ENCODE data around the gene GPHA2. TPM values are rescaled to one million over a fixed set of nuclear protein-coding genes. Genes with fewer than 3 reads are reported as not detected.

The GPHA2 gene
- total and polyA plus RNA-seq, 7 donors = not detected

- 92 to 93% (median 93%) methylated on average over 23 of the region's 23 CpGs for WGBS, 3 donors
- no peaks in the 10 kb centered on the region for H3K4me1 ChIP-seq
- no peaks in the 10 kb centered on the region for H3K9me3 ChIP-seq
- DNase-seq (no peak), ATAC-seq (no peak)
- TF ChIP-seq CTCF (IDR thresholded peaks at IDR 0.05) = no peak
- H3K4me3 ChIP-seq = no peak overlapping the region
- no peaks in the 10 kb centered on the region for H3K27me3 ChIP-seq (ENCODE audit: insufficient read depth in 3 of 3, low read length in 2 of 3)
- H3K27ac ChIP-seq = no peak overlapping the region
- intact Hi-C loops (cut with DNase I) = no loop called here
- H3K36me3 ChIP-seq (ENCODE audit: insufficient read depth in 1 of 2, low read depth in 1 of 2) = peaks cover 11 to 98% of the 10 kb centered on the region in 2 donors
Measured at GRCh38 chr11:64903291-64903833, 32.3 kb downstream of the GPHA2 start.

GRCh38 chr11:64902102-64902900 is 33.4 kb downstream of the GPHA2 start:
- ATAC-seq (peak in 1 of 4 donors; percentile 3), DNase-seq (no peak)
- 87 to 89% (median 87%) methylated on average over 26 to 30 of the region's 30 CpGs for WGBS, 3 donors
- Histone ChIP-seq H3K27ac (no peak overlapping the region), H3K4me3 (no peak overlapping the region), H3K27me3 (ENCODE audit: insufficient read depth in 3 of 3, low read length in 2 of 3) (no peaks in the 10 kb centered on the region), H3K4me1 (no peaks in the 10 kb centered on the region), H3K9me3 (no peaks in the 10 kb centered on the region), H3K36me3 (ENCODE audit: insufficient read depth in 1 of 2, low read depth in 1 of 2) (peaks cover 7 to 98% of the 10 kb centered on the region in 2 donors)
- intact Hi-C loops (cut with DNase I) = no loop called here
- TF ChIP-seq CTCF (IDR thresholded peaks at IDR 0.05) = no peak

GRCh38 chr11:64900774-64901173 is 34.9 kb downstream of the GPHA2 start:
- TF ChIP-seq CTCF (IDR thresholded peaks at IDR 0.05) = no peak
- 89 to 93% (median 93%) methylated on average over 16 to 17 of the region's 17 CpGs for WGBS, 3 donors
- intact Hi-C loops (cut with DNase I) = no loop called here
- no peak overlapping the region for H3K27ac ChIP-seq
- peaks cover 3 to 97% of the 10 kb centered on the region in 2 donors for H3K36me3 ChIP-seq (ENCODE audit: insufficient read depth in 1 of 2, low read depth in 1 of 2)
- no peak for DNase-seq
- H3K9me3 ChIP-seq = no peaks in the 10 kb centered on the region
- no peak overlapping the region for H3K4me3 ChIP-seq
- H3K4me1 ChIP-seq = no peaks in the 10 kb centered on the region
- ATAC-seq = no peak
- H3K27me3 ChIP-seq (ENCODE audit: insufficient read depth in 3 of 3, low read length in 2 of 3) = no peaks in the 10 kb centered on the region

- no peak overlapping the region for H3K4me3 ChIP-seq
- no peak for TF ChIP-seq CTCF (IDR thresholded peaks at IDR 0.05)
- intact Hi-C loops (cut with DNase I) = no loop called here
- no peak overlapping the region for H3K27ac ChIP-seq
- WGBS, 3 donors = 79 to 91% (median 82%) methylated on average over 14 of the region's 14 CpGs
- DNase-seq = no peak
- H3K9me3 ChIP-seq = no peaks in the 10 kb centered on the region
- H3K36me3 ChIP-seq (ENCODE audit: insufficient read depth in 1 of 2, low read depth in 1 of 2) = peaks cover 3 to 92% of the 10 kb centered on the region in 2 donors
- H3K27me3 ChIP-seq (ENCODE audit: insufficient read depth in 3 of 3, low read length in 2 of 3) = no peaks in the 10 kb centered on the region
- ATAC-seq = no peak
- H3K4me1 ChIP-seq = no peaks in the 10 kb centered on the region
Measured at GRCh38 chr11:64900263-64900678, 35.4 kb downstream of the GPHA2 start.

All from psoas muscle (tissue), 8 donors.